Fibroblast of mammary gland (primary cell): Measurements from ENCODE around the gene MARCHF2.

Experiments used
- DNase-seq: peaks from one replicate; pipeline ENCODE4 v3.0.0-alpha.2; 2010; ENCODE audit warnings: low read depth
- H3K4me3 ChIP-seq: 2 replicates; pipeline ENCODE4 v1.5.1; 2011; ENCODE audit warnings: low read depth, mild to moderate bottlenecking, low read length, moderate library complexity; ENCODE audit not compliant: control insufficient read depth
- TF ChIP-seq, protein P1 (sequence below): conservative IDR thresholded peaks from 2 replicates; pipeline ENCODE4 v1.5.1; 2011; ENCODE audit warnings: low read depth, low read length, inconsistent platforms; ENCODE audit not compliant: control insufficient read depth, insufficient read depth

Gene MARCHF2

DNA sequence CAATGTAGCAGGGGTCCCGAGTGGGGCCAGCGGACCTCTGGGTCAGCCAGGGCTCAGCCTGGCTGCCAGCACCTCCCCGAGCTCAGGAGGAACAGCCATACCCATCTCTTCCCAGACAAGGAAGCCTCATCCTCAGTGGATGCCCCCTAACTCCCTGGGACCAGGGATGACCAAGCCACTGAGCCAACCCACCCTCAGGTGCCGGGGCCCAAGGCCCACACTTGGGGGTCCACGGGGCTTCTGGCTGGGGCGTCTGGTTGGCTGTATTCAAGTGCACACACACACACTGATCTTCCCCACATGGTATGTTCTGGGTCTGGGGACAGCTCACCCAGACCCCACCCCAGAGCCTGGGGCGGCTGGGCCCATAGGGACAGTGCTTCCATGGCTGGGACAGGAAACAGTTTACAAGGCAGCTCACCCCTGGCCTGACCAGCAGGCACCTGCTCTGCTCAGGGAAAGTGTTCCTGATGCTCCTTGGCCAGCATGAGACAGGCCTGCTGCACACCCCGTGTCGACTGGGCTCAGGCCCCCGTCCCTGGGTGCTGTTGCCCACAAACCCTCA lies 15.3 kb upstream of the MARCHF2 start:
- TF ChIP-seq, protein P1, sequence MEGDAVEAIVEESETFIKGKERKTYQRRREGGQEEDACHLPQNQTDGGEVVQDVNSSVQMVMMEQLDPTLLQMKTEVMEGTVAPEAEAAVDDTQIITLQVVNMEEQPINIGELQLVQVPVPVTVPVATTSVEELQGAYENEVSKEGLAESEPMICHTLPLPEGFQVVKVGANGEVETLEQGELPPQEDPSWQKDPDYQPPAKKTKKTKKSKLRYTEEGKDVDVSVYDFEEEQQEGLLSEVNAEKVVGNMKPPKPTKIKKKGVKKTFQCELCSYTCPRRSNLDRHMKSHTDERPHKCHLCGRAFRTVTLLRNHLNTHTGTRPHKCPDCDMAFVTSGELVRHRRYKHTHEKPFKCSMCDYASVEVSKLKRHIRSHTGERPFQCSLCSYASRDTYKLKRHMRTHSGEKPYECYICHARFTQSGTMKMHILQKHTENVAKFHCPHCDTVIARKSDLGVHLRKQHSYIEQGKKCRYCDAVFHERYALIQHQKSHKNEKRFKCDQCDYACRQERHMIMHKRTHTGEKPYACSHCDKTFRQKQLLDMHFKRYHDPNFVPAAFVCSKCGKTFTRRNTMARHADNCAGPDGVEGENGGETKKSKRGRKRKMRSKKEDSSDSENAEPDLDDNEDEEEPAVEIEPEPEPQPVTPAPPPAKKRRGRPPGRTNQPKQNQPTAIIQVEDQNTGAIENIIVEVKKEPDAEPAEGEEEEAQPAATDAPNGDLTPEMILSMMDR = no peak
- no peak overlapping the region for H3K4me3 ChIP-seq
- DNase-seq = no peak

DNA sequence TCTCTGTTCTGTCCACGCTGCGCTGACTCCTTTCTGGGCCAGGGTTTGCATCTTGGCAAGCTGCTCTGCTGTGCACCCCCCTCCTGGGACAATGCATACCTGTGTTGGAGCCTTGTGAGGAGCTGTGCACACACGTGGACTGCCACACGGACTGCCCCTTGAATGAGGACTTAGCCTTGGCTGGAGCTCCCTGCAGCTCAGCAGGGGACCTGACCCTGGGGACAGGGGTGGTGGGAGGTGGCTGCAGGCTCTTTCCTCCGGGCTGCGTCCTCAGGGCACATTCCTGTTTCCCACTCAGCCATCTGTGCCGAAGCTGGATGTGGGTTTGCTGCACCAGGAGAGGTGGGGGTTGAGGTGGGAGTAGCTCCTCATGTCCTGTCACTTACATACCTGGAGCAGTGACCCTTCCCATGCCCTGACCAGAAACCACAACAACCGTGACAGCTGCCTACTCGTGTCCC lies 14.8 kb upstream of the MARCHF2 start:
- TF ChIP-seq, protein P1 = no peak
- no peak for DNase-seq
- no peak overlapping the region for H3K4me3 ChIP-seq

DNA sequence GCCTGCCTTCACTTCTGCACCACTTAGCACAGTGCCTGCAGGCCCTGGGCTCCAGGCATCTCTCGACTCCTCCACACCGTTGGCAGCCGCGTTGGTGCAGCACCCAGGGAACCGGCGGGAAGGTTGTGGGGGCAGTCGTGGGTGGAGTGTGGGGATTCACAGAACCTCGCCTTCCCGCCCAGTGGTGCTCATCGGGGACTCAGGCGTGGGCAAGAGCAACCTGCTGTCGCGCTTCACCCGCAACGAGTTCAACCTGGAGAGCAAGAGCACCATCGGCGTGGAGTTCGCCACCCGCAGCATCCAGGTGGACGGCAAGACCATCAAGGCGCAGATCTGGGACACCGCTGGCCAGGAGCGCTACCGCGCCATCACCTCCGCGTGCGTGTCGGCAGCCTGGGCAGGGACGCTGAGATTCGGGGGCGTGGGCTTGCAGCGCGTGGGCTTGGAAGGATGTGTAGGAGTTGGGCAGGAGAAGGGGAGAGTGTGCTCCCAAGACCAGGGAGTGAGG lies 13.4 kb upstream of the MARCHF2 start:
- TF ChIP-seq, protein P1 = no peak
- no peak overlapping the region for H3K4me3 ChIP-seq
- DNase-seq = no peak

DNA sequence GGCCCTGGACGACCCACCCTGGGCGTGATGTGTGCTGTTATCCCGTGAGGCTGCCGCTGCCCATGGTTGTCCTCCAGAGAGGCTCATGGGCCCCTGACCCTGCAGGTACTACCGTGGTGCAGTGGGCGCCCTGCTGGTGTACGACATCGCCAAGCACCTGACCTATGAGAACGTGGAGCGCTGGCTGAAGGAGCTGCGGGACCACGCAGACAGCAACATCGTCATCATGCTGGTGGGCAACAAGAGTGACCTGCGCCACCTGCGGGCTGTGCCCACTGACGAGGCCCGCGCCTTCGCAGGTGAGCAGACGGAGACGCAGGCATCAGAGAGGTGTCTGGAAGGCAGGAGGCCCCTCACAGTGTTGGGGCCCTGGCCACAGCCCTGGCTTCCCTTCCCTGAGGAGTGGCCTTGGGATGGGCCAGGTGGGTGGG lies 11.1 kb upstream of the MARCHF2 start:
- DNase-seq = no peak
- TF ChIP-seq, protein P1 = no peak
- no peak overlapping the region for H3K4me3 ChIP-seq

DNA sequence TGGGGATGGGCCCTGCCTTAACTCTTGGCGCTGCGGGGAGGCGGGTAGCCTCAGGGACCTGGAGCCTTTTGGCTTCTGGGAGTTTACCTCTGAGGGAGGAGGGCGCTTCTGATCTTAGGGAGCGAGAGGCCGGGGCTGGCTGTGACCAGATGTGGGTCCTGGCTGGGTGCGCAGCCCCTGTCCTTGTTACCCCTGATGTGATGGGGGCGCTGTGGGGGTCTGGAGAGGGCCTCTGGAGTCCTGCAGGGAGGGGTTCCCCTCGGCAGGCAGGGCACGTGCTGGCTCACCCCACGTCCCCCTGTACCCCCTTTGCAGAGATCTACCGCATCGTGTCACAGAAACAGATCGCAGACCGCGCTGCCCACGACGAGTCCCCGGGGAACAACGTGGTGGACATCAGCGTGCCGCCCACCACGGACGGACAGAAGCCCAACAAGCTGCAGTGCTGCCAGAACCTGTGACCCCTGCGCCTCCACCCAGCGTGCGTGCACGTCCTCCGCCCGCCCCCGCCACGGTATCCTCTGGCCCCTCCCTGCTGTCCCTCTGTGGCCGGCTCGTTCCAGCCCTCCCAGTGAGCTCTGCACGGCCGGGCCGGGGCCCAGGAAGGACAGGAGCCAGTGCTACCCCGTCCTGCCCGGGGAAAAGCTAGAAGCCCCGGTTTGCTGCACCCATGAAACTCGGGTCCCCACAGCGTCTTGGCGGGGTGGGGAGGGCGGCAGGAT lies 9.8 kb upstream of the MARCHF2 start:
- no peak for DNase-seq
- H3K4me3 ChIP-seq = no peak overlapping the region
- TF ChIP-seq, protein P1 = no peak

DNA sequence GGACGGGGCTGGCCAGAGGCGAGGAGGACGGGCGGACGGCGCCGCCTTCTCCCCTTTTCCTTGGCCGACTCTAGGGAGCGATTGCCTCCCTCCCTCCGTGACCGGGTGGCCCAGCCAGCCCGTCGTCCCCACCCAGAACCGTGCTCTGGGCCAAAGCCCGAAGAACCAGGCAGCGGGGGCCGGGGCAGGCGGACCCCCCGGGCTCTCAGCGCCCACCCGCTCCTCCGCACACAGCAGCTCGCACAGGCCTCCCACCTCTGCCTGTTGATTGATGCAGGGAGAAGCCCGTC lies 9.3 kb upstream of the MARCHF2 start:
- H3K4me3 ChIP-seq = no peak overlapping the region
- DNase-seq = no peak
- TF ChIP-seq, protein P1 = no peak
